Stimulated activated CD4-positive, alpha-beta T cell treated with anti-CD3 and anti-CD28 coated beads, Interleukin-4, amount 100 ng/mL, for 1 hour (primary cell): ENCODE results near the gene ROMO1.
A peak's percentile ranks its signal among the peaks of the same experiment; 100 is the strongest.

ENCODE experiments used
- DNase-seq: peaks from one replicate; pipeline ENCODE4 v3.0.0-alpha.2; 2020

The ROMO1 gene

DNA sequence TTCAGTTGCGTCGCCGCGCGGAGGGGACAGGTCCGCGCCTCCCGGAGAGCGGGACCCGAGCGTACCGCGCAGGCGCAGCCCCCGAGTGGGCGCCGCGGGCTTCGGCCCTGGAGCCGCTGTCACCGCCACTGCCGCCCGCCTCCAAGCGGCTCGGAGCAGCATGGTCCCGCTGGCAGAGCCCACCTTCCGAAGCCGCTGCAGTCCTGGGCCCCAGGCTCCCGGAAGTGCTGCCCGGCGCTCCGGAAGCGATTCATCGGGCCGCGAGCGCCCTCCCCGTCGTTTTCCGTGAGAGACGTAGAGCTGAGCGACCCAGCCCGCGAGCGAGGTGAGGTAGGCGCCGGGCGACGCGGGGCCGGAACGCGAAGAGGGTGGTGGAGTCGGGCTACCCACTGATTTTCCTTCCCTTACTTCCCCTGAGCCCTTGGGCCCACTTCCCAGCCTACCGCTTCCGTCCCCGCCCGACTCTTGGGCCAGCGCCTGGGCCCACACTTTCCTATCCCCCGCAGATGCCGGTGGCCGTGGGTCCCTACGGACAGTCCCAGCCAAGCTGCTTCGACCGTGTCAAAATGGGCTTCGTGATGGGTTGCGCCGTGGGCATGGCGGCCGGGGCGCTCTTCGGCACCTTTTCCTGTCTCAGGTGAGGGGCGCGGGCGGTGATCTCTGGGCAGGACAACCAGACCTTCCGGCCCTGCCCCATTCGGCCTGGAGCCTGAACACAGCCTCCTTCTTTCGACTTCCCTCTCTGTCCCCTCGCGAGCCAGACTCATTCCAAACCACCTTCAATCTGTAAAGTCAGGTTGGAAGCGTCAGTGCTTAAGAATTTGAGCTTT lies at the start of gene ROMO1, which contains the start of gene NFS1:
ROMO1 (plus strand) TSS at position 279 of the 830 bp plus-strand sequence; CDS start at position 507, 228 bp downstream.
NFS1 (minus strand) TSS at position 226 of the 830 bp plus-strand sequence; CDS start at position 162, 64 bp downstream.
- DNase-seq: peak; percentile 88

GRCh38 chr20:35650632-35651031 lies 48.6 kb upstream of the ROMO1 start:
- DNase-seq: no peak

GRCh38 chr20:35651958-35652357 lies 47.2 kb upstream of the ROMO1 start:
- no peak for DNase-seq

- no peak for DNase-seq
Measured at GRCh38 chr20:35652641-35653429, 46.4 kb upstream of the ROMO1 start.

DNA sequence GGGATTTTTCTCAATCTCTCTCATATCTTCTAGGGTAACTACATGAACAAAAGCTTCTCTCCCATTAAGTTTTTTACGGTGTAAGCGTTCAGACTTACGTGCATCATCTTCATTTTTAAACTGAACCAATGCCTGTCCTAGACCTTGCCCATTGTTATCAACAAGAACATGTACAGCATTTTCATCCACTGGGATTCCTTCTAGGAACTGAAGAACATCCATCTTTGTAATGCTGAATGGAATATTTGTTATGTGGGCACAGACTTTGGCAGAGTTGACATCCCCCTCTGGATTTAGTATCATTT lies 45.8 kb upstream of the ROMO1 start:
- DNase-seq: no peak

GRCh38 chr20:35653893-35654292 lies 45.3 kb upstream of the ROMO1 start:
- no peak for DNase-seq

GRCh38 chr20:35654415-35654814 lies 44.8 kb upstream of the ROMO1 start:
- no peak for DNase-seq

- no peak for DNase-seq
Measured at GRCh38 chr20:35657271-35657670, 41.9 kb upstream of the ROMO1 start.

- DNase-seq: peak; percentile 24
Measured at GRCh38 chr20:35660122-35660937, 38.9 kb upstream of the ROMO1 start.

- DNase-seq: no peak
Measured at GRCh38 chr20:35661053-35661452, 38.2 kb upstream of the ROMO1 start.

- no peak for DNase-seq
Measured at GRCh38 chr20:35661908-35662307, 37.3 kb upstream of the ROMO1 start.

GRCh38 chr20:35662551-35662950 lies 36.7 kb upstream of the ROMO1 start:
- no peak for DNase-seq

- peak; percentile 52 for DNase-seq
Measured at GRCh38 chr20:35663516-35664465, 35.4 kb upstream of the ROMO1 start.

DNA sequence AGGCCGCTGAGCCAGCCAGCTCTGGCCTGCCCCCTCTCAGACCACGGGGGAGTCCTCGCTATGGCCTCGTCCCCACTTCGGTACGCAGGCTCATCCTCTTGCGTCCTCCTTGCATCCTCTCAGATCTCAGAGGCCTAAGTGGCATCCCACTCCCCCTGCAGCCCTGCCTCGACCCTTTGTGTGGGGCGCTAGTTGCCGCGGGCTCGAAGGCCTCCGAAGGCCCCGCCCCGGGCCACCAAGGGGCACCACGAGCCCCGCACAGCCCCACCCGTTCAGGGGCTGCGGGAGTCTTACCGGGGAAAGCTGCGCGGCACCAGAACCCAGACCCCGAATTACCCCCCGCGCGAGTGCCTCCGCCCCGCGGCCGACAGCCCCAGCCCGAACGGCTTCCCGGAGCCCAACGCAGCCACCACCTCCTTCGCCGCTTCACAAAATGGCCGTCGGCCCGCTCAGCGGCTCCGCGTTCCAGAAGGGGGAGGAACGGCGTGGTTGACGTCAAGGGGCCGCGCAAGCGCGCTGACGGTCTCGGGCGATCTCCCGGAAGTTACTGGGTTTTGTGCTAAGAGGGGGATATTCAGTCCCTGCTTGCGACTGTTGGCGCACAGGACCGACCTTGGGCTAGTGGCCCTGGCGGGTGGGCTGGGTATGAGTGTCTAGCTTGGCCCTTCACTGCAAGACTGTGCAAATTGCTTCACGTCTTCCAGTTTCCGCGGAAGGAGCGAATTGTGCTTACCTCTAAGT lies 34.6 kb upstream of the ROMO1 start, which contains the start of the genes CPNE1 and RBM12:
CPNE1 (minus strand) TSS at position 435 of the 741 bp plus-strand sequence. CDS start 31,977 bp downstream, outside the sequence.
RBM12 (minus strand) TSS at position 435 of the 741 bp plus-strand sequence. CDS start 9,578 bp downstream, outside the sequence.
- DNase-seq: peak; percentile 91

GRCh38 chr20:35665949-35666288 lies 33.3 kb upstream of the ROMO1 start:
- DNase-seq: no peak

DNA sequence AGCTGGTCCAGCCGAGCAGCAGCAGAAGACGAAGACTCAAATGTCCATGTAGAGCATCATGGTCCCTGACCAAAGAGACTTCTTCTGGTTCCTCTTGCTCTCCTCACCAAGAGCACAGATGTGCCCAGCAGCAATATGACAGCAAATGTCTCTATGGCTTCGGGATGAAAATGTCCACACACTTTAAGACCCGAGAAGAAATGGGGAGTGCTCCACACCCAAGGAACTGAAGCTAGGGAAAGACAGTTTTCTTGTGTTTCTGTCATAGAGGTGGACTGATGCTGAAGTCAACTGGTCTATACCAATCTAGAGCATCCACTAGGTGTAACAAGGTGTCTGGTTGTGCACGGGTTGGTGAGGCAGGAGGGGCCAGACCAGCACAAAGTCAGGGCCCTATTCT lies 30.0 kb upstream of the ROMO1 start:
- no peak for DNase-seq

GRCh38 chr20:35669681-35670080 lies 29.5 kb upstream of the ROMO1 start:
- DNase-seq: no peak

- DNase-seq: no peak
Measured at GRCh38 chr20:35673884-35674283, 25.3 kb upstream of the ROMO1 start.

DNA sequence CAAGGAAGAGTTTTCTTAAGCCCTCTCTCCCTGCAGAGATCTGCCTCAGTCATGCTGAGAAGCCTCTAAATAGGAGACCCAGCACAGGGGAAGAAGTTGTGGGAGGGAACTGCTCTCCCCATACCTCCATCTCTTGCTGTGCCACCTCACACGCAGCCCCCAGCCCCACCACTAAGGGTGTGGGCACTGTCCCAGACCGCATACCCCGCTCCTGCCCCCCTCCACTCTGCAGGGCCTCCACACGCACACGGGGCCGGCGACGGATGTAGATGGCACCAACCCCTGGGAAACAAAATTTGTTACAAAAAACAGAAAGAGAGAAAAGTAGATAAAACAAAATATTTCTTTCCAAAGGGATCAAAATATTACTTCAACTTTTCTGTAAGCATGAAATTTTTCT lies 24.3 kb upstream of the ROMO1 start:
- no peak for DNase-seq

- no peak for DNase-seq
Measured at GRCh38 chr20:35680452-35681183, 18.6 kb upstream of the ROMO1 start.
